Measurements from ENCODE around the gene KIF26A.

Gene KIF26A

GRCh38 chr14:104188727-104189400, 50.5 kb downstream of the KIF26A start:
- TF ChIP-seq ZNF274 (IDR thresholded peaks at IDR 0.05; ENCODE audit: low read depth, low read length), result no peak
- no peak overlapping the region for H3K4me3 ChIP-seq (ENCODE audit: low read length)

- no peak overlapping the region for H3K4me3 ChIP-seq (ENCODE audit: low read length)
- no peak for TF ChIP-seq ZNF274 (IDR thresholded peaks at IDR 0.05; ENCODE audit: low read depth, low read length)
Measured at GRCh38 chr14:104189629-104190335, 51.4 kb downstream of the KIF26A start.

- TF ChIP-seq ZNF274 (IDR thresholded peaks at IDR 0.05; ENCODE audit: low read depth, low read length), result no peak
- no peak overlapping the region for H3K4me3 ChIP-seq (ENCODE audit: low read length)
Measured at GRCh38 chr14:104190396-104191000, 52.1 kb downstream of the KIF26A start.

- H3K4me3 ChIP-seq (ENCODE audit: low read length), result no peak overlapping the region
- no peak for TF ChIP-seq ZNF274 (IDR thresholded peaks at IDR 0.05; ENCODE audit: low read depth, low read length)
Measured at GRCh38 chr14:104191409-104191997, 53.1 kb downstream of the KIF26A start.

DNA sequence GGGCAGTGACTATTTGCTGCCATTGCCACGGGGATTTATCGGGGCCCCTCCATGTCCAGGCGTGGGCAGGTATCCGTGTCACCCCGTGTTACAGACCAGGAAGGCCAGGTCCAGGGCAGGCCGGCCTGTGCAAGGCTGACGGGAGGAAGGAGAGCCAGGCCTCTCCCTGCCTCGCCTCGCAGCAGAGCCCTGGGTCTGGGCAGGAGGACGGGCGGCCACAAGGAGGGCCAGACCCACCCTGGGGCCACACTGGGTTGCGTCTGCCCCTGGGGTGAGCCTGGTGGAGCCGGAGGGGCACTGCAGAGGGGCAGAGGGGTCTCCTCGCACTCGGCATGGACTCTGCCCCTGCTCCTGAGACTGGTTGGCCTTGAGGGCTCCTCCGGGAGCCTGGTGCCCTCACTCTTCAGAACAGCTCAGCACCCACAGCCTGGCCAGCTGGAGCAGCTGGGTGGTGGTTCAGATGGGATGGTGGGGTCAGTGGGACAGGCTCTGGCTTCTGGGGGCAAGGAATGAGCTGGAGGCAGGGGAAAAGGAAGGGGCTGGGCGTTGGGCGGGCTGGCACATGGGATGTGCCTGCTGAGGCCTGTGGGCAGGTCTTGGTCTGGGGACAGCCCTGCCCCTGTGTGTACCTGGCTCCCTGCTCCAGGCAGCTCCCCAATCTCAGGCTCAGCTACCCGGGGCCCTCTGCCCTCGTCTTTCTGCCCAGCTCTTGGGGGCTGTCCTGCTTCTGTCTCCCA, 53.9 kb downstream of the KIF26A start:
- no peak for TF ChIP-seq ZNF274 (IDR thresholded peaks at IDR 0.05; ENCODE audit: low read depth, low read length)
- no peak overlapping the region for H3K4me3 ChIP-seq (ENCODE audit: low read length)

- no peak for TF ChIP-seq ZNF274 (IDR thresholded peaks at IDR 0.05; ENCODE audit: low read depth, low read length)
- no peak overlapping the region for H3K4me3 ChIP-seq (ENCODE audit: low read length)
Measured at GRCh38 chr14:104192883-104193245, 54.5 kb downstream of the KIF26A start.

- TF ChIP-seq ZNF274 (IDR thresholded peaks at IDR 0.05; ENCODE audit: low read depth, low read length), result no peak
- H3K4me3 ChIP-seq (ENCODE audit: low read length), result no peak overlapping the region
Measured at GRCh38 chr14:104194016-104194415, 55.6 kb downstream of the KIF26A start.

- no peak for TF ChIP-seq ZNF274 (IDR thresholded peaks at IDR 0.05; ENCODE audit: low read depth, low read length)
- H3K4me3 ChIP-seq (ENCODE audit: low read length), result no peak overlapping the region
Measured at GRCh38 chr14:104194716-104195115, 56.3 kb downstream of the KIF26A start.

GRCh38 chr14:104195361-104195760, 57.0 kb downstream of the KIF26A start:
- no peak overlapping the region for H3K4me3 ChIP-seq (ENCODE audit: low read length)
- TF ChIP-seq ZNF274 (IDR thresholded peaks at IDR 0.05; ENCODE audit: low read depth, low read length), result no peak

- no peak for TF ChIP-seq ZNF274 (IDR thresholded peaks at IDR 0.05; ENCODE audit: low read depth, low read length)
- no peak overlapping the region for H3K4me3 ChIP-seq (ENCODE audit: low read length)
Measured at GRCh38 chr14:104195878-104196277, 57.5 kb downstream of the KIF26A start.

DNA sequence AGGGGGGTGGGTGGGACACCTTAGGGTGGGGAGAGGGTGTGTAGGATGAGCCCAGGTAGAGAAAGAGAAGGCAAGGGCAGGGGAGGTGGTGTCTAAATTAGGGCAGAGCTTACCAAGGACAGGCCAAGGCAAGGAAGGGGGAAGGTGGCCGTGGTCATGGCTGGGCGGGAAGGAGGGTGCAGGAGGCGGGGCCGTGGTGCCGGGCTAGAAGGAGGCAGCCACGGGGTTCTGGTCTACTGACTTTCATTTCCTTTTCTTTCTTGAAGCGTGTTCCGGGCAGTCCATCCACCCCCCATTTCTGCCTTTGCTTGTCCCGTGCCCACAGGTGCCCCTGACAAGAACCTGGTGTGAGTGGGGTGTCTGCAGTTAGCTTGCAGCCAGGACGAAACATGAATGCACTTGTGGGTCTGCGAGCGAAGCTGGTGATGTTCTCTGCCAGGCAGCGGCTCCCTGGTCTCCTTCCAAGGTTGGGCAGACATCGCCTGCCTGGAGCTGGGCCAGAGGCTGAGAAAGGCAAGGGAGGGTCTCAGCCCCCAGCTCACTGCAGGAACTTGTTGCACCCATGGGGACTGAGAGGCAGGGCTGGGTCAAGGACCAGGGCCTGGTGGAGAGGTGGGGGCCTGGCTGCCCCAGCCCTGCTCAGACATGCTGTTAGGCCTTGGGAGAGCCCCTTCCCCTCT, 58.2 kb downstream of the KIF26A start:
- no peak for TF ChIP-seq ZNF274 (IDR thresholded peaks at IDR 0.05; ENCODE audit: low read depth, low read length)
- H3K4me3 ChIP-seq (ENCODE audit: low read length), result no peak overlapping the region

DNA sequence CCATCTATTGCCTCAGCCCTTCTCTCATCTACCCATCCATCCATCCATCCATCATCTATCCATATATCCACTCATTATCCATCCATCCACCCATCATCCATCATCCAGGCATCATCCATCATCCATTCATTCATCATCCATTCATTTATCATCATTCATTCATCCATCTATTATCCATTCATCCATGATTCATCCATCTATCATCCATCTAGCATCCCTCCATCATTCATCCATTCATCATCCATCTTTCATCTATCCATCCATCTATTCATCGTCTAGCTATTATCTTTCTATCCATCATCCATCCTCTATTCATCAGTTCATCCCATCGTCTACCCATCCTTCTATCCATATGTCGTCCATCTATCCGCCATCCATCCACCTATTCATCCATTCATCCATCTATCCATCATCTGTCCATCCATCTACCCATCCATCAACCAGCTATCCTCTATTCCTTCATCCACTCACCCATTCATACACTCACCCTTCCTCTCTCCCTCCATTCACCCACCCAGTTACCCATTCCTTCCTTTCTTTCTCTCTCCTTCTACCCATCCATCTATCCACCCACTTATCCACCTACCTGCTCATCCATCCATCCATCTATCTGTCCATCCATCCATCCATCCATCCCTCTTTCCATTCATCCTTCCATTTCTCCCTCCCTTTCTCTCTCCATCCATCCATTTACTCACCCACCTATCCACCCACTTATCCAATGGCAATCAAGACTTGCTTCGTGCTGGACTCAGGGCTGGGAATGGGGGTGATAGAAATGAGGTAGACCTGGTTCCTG, 59.3 kb downstream of the KIF26A start:
- TF ChIP-seq ZNF274 (IDR thresholded peaks at IDR 0.05; ENCODE audit: low read depth, low read length), result no peak
- H3K4me3 ChIP-seq (ENCODE audit: low read length), result no peak overlapping the region
